ENCODE measurements around the gene FMR1. TPM values are rescaled to one million over a fixed set of nuclear protein-coding genes. Genes with fewer than 3 reads are reported as not detected.

The FMR1 gene
- total and polyA plus RNA-seq, 7 experiments from 2014 or later: 4.5 to 84.2 (median 74.2) TPM

- DNase-seq (no peak), ATAC-seq (no peak)
- Histone ChIP-seq H3K9me3 (ENCODE audit: control insufficient read depth in 2 of 3, low read length in 3 of 3) (no peaks in the 10 kb centered on the region), H3K36me3 (ENCODE audit: control insufficient read depth in 2 of 3, insufficient read depth in 3 of 3, low read length in 3 of 3) (no peaks in the 10 kb centered on the region), H3K4me1 (ENCODE audit: control insufficient read depth in 2 of 2, insufficient read depth in 2 of 2, low read length in 2 of 2) (no peaks in the 10 kb centered on the region), H3K27me3 (ENCODE audit: control insufficient read depth in 2 of 2, insufficient read depth in 2 of 2, low read length in 2 of 2) (no peaks in the 10 kb centered on the region), H3K27ac (ENCODE audit: low read depth, low read length) (no peak overlapping the region), H3K4me3 (ENCODE audit: low read length) (no peak overlapping the region)
- ChIA-PET POLR2A (no interaction called here), CTCF (no interaction called here)
- no peak overlapping the region for H3K4me3 Mint-ChIP-seq
- H3K4me1 Mint-ChIP-seq: no peaks in the 10 kb centered on the region
- intact Hi-C loops (cut with micrococcal nuclease): no loop called here
- peaks cover 0 to 1% (median 0%) of the 10 kb centered on the region in 11 donors for H3K9me3 Mint-ChIP-seq
- no peak overlapping the region for H3K27ac Mint-ChIP-seq
- H3K27me3 Mint-ChIP-seq: peaks cover 0 to 6% (median 5%) of the 10 kb centered on the region in 5 donors
- no peaks in the 10 kb centered on the region for H3K36me3 Mint-ChIP-seq
Measured at GRCh38 chrX:147958291-147958690, 46.6 kb downstream of the FMR1 start.

DNA sequence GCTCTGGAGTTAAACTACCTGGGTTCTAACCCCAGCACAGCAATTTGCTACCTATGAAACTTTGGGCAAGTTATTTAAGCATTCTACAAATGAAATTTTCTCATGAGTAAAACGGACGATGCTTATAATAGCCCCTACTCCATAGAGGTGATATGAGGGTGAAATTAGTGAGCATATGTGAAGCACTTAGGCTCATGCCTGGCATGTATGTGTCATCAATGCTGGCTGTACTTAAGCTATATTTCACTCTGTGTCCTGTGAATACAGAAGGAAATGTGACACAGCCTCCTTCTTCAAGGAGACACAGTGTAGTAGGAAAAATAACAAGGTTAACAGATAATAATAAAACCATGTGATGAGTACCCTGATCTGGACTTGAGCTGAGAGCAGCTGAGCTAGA lies 49.0 kb downstream of the FMR1 start:
- Histone ChIP-seq H3K4me3 (ENCODE audit: low read length) (no peak overlapping the region), H3K27ac (ENCODE audit: low read depth, low read length) (no peak overlapping the region), H3K36me3 (ENCODE audit: control insufficient read depth in 2 of 3, insufficient read depth in 3 of 3, low read length in 3 of 3) (no peaks in the 10 kb centered on the region), H3K4me1 (ENCODE audit: control insufficient read depth in 2 of 2, insufficient read depth in 2 of 2, low read length in 2 of 2) (no peaks in the 10 kb centered on the region), H3K9me3 (ENCODE audit: control insufficient read depth in 2 of 3, low read length in 3 of 3) (no peaks in the 10 kb centered on the region), H3K27me3 (ENCODE audit: control insufficient read depth in 2 of 2, insufficient read depth in 2 of 2, low read length in 2 of 2) (no peaks in the 10 kb centered on the region)
- H3K4me3 Mint-ChIP-seq: no peak overlapping the region
- H3K9me3 Mint-ChIP-seq: peaks cover 0 to 3% (median 0%) of the 10 kb centered on the region in 11 donors
- no peak overlapping the region for H3K27ac Mint-ChIP-seq
- peaks cover 0 to 11% (median 5%) of the 10 kb centered on the region in 5 donors for H3K27me3 Mint-ChIP-seq
- DNase-seq: no peak
- no peak for ATAC-seq
- POLR2A ChIA-PET: no interaction called here
- intact Hi-C loops (cut with micrococcal nuclease): no loop called here
- no peaks in the 10 kb centered on the region for H3K36me3 Mint-ChIP-seq
- CTCF ChIA-PET: no interaction called here
- H3K4me1 Mint-ChIP-seq: no peaks in the 10 kb centered on the region

GRCh38 chrX:147962476-147962875 lies 50.8 kb downstream of the FMR1 start:
- Mint-ChIP-seq H3K27ac (no peak overlapping the region), H3K4me1 (no peaks in the 10 kb centered on the region), H3K36me3 (no peaks in the 10 kb centered on the region), H3K4me3 (no peak overlapping the region), H3K27me3 (peaks cover 0 to 17% (median 5%) of the 10 kb centered on the region in 5 donors), H3K9me3 (peaks cover 0 to 6% (median 0%) of the 10 kb centered on the region in 11 donors)
- DNase-seq (no peak), ATAC-seq (no peak)
- no peaks in the 10 kb centered on the region for H3K27me3 ChIP-seq (ENCODE audit: control insufficient read depth in 2 of 2, insufficient read depth in 2 of 2, low read length in 2 of 2)
- no peak overlapping the region for H3K4me3 ChIP-seq (ENCODE audit: low read length)
- no peak overlapping the region for H3K27ac ChIP-seq (ENCODE audit: low read depth, low read length)
- no peaks in the 10 kb centered on the region for H3K9me3 ChIP-seq (ENCODE audit: control insufficient read depth in 2 of 3, low read length in 3 of 3)
- no peaks in the 10 kb centered on the region for H3K36me3 ChIP-seq (ENCODE audit: control insufficient read depth in 2 of 3, insufficient read depth in 3 of 3, low read length in 3 of 3)
- no peaks in the 10 kb centered on the region for H3K4me1 ChIP-seq (ENCODE audit: control insufficient read depth in 2 of 2, insufficient read depth in 2 of 2, low read length in 2 of 2)
- ChIA-PET POLR2A (no interaction called here), CTCF (no interaction called here)
- intact Hi-C loops (cut with micrococcal nuclease): no loop called here

DNA sequence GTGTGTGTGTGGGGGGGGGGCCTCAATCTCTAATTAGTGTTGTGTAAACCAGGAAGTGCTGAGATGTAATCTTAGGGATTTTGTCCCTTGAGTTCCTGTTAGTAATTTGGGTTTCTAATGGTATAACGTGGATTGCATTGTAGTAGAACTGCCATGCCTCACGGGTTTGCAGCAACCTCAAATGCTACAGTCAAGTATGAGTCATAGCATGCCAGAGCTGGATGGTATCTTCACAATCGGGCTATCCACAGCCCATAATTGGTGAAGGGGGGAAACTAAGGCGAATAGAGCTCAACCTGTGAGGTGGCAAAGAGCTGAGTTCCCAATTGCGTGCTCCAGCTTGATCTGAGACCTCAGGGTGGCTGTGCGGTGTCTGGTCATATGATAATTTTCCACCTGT lies 67.2 kb downstream of the FMR1 start:
- Mint-ChIP-seq H3K4me3 (no peak overlapping the region), H3K27ac (no peak overlapping the region), H3K36me3 (no peaks in the 10 kb centered on the region), H3K9me3 (no peaks in the 10 kb centered on the region), H3K4me1 (no peaks in the 10 kb centered on the region), H3K27me3 (no peaks in the 10 kb centered on the region)
- ChIA-PET CTCF (no interaction called here), POLR2A (no interaction called here)
- Histone ChIP-seq H3K27me3 (ENCODE audit: control insufficient read depth in 2 of 2, insufficient read depth in 2 of 2, low read length in 2 of 2) (no peaks in the 10 kb centered on the region), H3K4me1 (ENCODE audit: control insufficient read depth in 2 of 2, insufficient read depth in 2 of 2, low read length in 2 of 2) (no peaks in the 10 kb centered on the region), H3K4me3 (ENCODE audit: low read length) (no peak overlapping the region), H3K9me3 (ENCODE audit: control insufficient read depth in 2 of 3, low read length in 3 of 3) (no peaks in the 10 kb centered on the region), H3K36me3 (ENCODE audit: control insufficient read depth in 2 of 3, insufficient read depth in 3 of 3, low read length in 3 of 3) (no peaks in the 10 kb centered on the region), H3K27ac (ENCODE audit: low read depth, low read length) (no peak overlapping the region)
- no peak for ATAC-seq
- DNase-seq: no peak
- intact Hi-C loops (cut with micrococcal nuclease): no loop called here

DNA sequence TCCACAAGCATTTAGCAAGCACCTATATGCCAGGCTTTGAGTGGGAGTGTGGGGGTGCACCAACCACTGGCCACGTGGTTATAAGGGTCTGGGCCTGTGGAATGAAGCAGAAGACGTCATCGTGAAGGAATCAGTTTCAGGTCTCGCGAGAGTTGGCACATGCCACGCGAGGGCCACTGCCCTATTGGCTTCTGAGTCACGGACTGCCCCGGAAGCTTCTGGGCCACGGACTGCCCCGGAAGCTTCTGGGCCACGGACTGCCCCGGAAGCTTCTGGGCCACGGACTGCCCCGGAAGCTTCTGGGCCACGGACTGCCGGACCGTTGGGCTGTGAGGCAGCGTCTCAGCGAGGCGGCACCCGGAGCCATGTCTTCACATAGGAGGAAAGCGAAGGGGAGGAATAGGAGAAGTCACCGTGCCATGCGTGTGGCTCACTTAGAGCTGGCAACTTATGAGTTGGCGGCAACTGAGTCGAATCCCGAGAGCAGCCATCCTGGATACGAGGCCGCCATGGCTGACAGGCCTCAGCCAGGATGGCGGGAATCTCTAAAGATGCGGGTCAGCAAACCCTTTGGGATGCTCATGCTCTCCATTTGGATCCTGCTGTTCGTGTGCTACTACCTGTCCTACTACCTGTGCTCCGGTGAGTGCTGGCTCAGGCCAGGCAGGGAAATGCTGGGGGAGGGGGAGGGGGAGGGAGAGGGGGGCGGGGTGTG lies 69.5 kb downstream of the FMR1 start, which contains the start of gene FMR1NB:
Gene FMR1NB (plus strand): TSS at position 300 of the 715 bp plus-strand sequence. CDS start 66 bp downstream, at position 366.
- no peak within 1 kb of the TSS for H3K27ac ChIP-seq (ENCODE audit: low read depth, low read length)
- intact Hi-C loops (cut with micrococcal nuclease): no loop called here
- H3K4me3 ChIP-seq (ENCODE audit: low read length): no peak within 1 kb of the TSS
- H3K36me3 ChIP-seq (ENCODE audit: control insufficient read depth in 2 of 3, insufficient read depth in 3 of 3, low read length in 3 of 3): no peaks in the 10 kb centered on the region
- no peaks in the 10 kb centered on the region for H3K9me3 ChIP-seq (ENCODE audit: control insufficient read depth in 2 of 3, low read length in 3 of 3)
- ATAC-seq (no peak), DNase-seq (no peak)
- H3K4me1 ChIP-seq (ENCODE audit: control insufficient read depth in 2 of 2, insufficient read depth in 2 of 2, low read length in 2 of 2): no peaks in the 10 kb centered on the region
- Mint-ChIP-seq H3K9me3 (peaks cover 0 to 2% (median 0%) of the 10 kb centered on the region in 11 donors), H3K4me1 (no peaks in the 10 kb centered on the region), H3K36me3 (no peaks in the 10 kb centered on the region), H3K4me3 (no peak within 1 kb of the TSS), H3K27ac (no peak within 1 kb of the TSS), H3K27me3 (no peaks in the 10 kb centered on the region)
- no peaks in the 10 kb centered on the region for H3K27me3 ChIP-seq (ENCODE audit: control insufficient read depth in 2 of 2, insufficient read depth in 2 of 2, low read length in 2 of 2)
- ChIA-PET POLR2A (no interaction called here), CTCF (no interaction called here)

Other genes with a start within 250 kb of the FMR1 start
- not detected for gene FMR1NB, start 69.4 kb downstream of the FMR1 start, total RNA-seq
- gene FMR1NB, start 69.4 kb downstream of the FMR1 start, polyA plus RNA-seq: not detected